Loucy (cell line): Measurements from ENCODE around the gene FAM168A.

ENCODE experiments used
- EZH2phosphoT487 ChIP-seq: fragments of 200-600 bp; IDR thresholded peaks from 2 replicates; pipeline ENCODE4 v1.6.1; 2018; ENCODE audit warnings: antibody characterized with exemption, mild to moderate bottlenecking, moderate library complexity, borderline replicate concordance
- TF ChIP-seq, protein P1 (sequence below): fragments of 200-600 bp; sonication (generic); conservative IDR thresholded peaks from 2 replicates; pipeline ENCODE4 v1.5.1; 2014; ENCODE audit warnings: mild to moderate bottlenecking, antibody characterized with exemption, low read length

DNA sequence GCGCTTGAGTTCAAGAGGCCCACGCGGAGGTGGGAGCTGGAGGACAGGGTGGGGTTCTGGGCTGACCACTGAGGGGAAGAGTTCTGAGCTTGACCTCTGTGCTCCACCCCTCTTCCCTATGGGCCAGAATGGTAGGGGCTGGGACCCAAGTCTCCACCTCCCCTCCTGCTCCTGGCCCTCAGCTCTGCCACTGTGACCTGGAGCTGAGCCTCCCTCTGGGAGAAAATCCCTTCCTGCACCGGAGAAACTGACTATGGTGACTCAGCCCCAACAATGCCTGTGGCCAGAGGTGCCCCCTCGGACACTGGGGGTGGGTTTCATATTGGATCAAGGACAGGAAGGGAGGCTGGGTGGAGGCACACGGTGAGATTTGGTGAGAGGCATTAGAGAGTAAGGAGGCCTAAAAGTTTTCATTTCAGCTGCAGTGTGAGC is 198.7 kb downstream of the FAM168A start:
- TF ChIP-seq, protein P1, sequence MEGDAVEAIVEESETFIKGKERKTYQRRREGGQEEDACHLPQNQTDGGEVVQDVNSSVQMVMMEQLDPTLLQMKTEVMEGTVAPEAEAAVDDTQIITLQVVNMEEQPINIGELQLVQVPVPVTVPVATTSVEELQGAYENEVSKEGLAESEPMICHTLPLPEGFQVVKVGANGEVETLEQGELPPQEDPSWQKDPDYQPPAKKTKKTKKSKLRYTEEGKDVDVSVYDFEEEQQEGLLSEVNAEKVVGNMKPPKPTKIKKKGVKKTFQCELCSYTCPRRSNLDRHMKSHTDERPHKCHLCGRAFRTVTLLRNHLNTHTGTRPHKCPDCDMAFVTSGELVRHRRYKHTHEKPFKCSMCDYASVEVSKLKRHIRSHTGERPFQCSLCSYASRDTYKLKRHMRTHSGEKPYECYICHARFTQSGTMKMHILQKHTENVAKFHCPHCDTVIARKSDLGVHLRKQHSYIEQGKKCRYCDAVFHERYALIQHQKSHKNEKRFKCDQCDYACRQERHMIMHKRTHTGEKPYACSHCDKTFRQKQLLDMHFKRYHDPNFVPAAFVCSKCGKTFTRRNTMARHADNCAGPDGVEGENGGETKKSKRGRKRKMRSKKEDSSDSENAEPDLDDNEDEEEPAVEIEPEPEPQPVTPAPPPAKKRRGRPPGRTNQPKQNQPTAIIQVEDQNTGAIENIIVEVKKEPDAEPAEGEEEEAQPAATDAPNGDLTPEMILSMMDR: no peak
- TF ChIP-seq EZH2phosphoT487: no peak
